K562 (cell line): ENCODE data around the gene EHBP1. TPM values are rescaled to one million over a fixed set of nuclear protein-coding genes. Genes with fewer than 3 reads are reported as not detected.

Source experiments
- ATF4 ChIP-seq: fragments of 450-650 bp; formaldehyde crosslinking; IDR thresholded peaks from 2 replicates; pipeline ENCODE4 v1.4.0; 2022; ENCODE audit warnings: mild to moderate bottlenecking, moderate library complexity
- CREBBP ChIP-seq: IDR thresholded peaks from one replicate; pipeline ENCODE4 v1.6.1; 2012; ENCODE audit warnings: low read depth, mild to moderate bottlenecking, control low read depth, inconsistent platforms, low read length
- IFI16 ChIP-seq: fragments of 250-450 bp; sonication (Bioruptor Pico); IDR thresholded peaks from 2 replicates; pipeline ENCODE4 v2.1.2; 2022; ENCODE audit warnings: mild to moderate bottlenecking, inconsistent platforms
- IRF9 ChIP-seq: fragments of 450-650 bp; IDR thresholded peaks from 2 replicates; pipeline ENCODE4 v1.6.1; 2016; ENCODE audit warnings: missing biosample characterization, missing genetic modification characterization
- NCOA1 ChIP-seq: fragments of 450-650 bp; IDR thresholded peaks from 2 replicates; pipeline ENCODE4 v1.6.1; 2016; ENCODE audit warnings: low read depth
- TAL1 ChIP-seq: fragments of 450-650 bp; IDR thresholded peaks from 2 replicates; pipeline ENCODE4 v1.6.1; 2016; ENCODE audit warnings: mild to moderate bottlenecking
- TBL1XR1 ChIP-seq, 2 experiments: IDR thresholded peaks; 2 replicates each; pipeline ENCODE4 v1.6.1; 2012; ENCODE audit warnings: improper control_type of control experiment in 2 of 2, low read length in 2 of 2, mild to moderate bottlenecking in 1 of 2
- TEAD1 ChIP-seq, 2 experiments: fragments of 450-650 bp in 1 of 2; sonication (generic) in 1 of 2; formaldehyde crosslinking; IDR thresholded peaks; 2 replicates each; pipeline versions ENCODE4 v1.4.0 to v1.8.0; 2020 to 2022; ENCODE audit warnings: mild to moderate bottlenecking in 2 of 2, missing genetic modification reagents in 1 of 2
- TFE3 ChIP-seq: fragments of 450-650 bp; formaldehyde crosslinking; IDR thresholded peaks from 2 replicates; pipeline ENCODE4 v1.4.0; 2020; ENCODE audit warnings: mild to moderate bottlenecking, mixed read lengths
- YBX1 ChIP-seq: fragments of 450-650 bp; IDR thresholded peaks from 2 replicates; pipeline ENCODE4 v1.7.1; 2016; ENCODE audit warnings: mild to moderate bottlenecking
- ZNF347 ChIP-seq: fragments of 450-650 bp; formaldehyde crosslinking; IDR thresholded peaks from 2 replicates; pipeline ENCODE4 v1.4.0; 2020; ENCODE audit warnings: low read depth, mild to moderate bottlenecking, moderate library complexity
- ZNF436 ChIP-seq: fragments of 250-450, 450-650 bp; sonication (Bioruptor Pico); formaldehyde crosslinking; IDR thresholded peaks from 2 replicates; pipeline ENCODE4 v1.7.0; 2020; ENCODE audit warnings: mild to moderate bottlenecking
- ZNF511 ChIP-seq: sonication (generic); formaldehyde crosslinking; IDR thresholded peaks from 2 replicates; pipeline ENCODE4 v1.8.0; 2022; ENCODE audit warnings: mild to moderate bottlenecking, missing genetic modification reagents
- polyA plus RNA-seq, 8 experiments: library from polyadenylated mRNA; depleted of rRNA in 4 of 8; stranded (reverse) in 5 of 8; unstranded in 3 of 8; fragments of >200 nt; fragmentation: Nextera tagmentation in 2 of 8; fragmentation: Illumina TruSeq in 1 of 8; extraction: Ambion mirVana in 2 of 8; extraction: Trizol in 1 of 8; gene quantifications; 2 replicates each; pipeline versions ENCODE4 v1.2.1 to v1.2.3, GENCODE V29; 2011 to 2014; ENCODE audit warnings: inconsistent platforms in 1 of 8, missing spikeins in 1 of 8
- total RNA-seq, 7 experiments: library from RNA; depleted of rRNA in 6 of 7; stranded (reverse); fragments of >200 nt in 6 of 7; fragmentation: Illumina TruSeq in 2 of 7; extraction: Trizol in 2 of 7; gene quantifications; 2 replicates each; pipeline versions ENCODE4 v1.2.1 to v1.2.3, GENCODE V29; 2011 to 2021; ENCODE audit warnings: low replicate concordance in 1 of 7

EHBP1 gene
- total and polyA plus RNA-seq, 9 of the 15 experiments (the other 6 are each of a cell fraction or from before 2014, with no cell fraction given) = 8.9 to 26.6 (median 19.3) TPM

- no peak for TF ChIP-seq TFE3 (CRISPR knock-in tag)
- TF ChIP-seq TBL1XR1 (IDR thresholded peaks at IDR 0.05; ENCODE audit: low read length in 2 of 2) = no peak
- peak; percentile 22; the same call in 1 of the 2 replicates for TF ChIP-seq TAL1
- TF ChIP-seq ZNF436 (CRISPR knock-in tag) = no peak
- TF ChIP-seq CREBBP = no peak
- TF ChIP-seq IFI16 (CRISPR knock-in tag) = no peak
- TF ChIP-seq ATF4 (CRISPR knock-in tag) = peak; percentile 80
- no peak for TF ChIP-seq ZNF347 (CRISPR knock-in tag)
- peak in 1 of 2 experiments; percentile 17; a peak in 1 of 4 replicates for TF ChIP-seq TEAD1 (CRISPR knock-in tag; IDR thresholded peaks at IDR 0.05)
- no peak for TF ChIP-seq ZNF511
- TF ChIP-seq NCOA1 = no peak
- TF ChIP-seq IRF9 (tag) = peak; percentile 58
- TF ChIP-seq YBX1 = no peak
Observed at GRCh38 chr2:63041592-63041991, 336.1 kb downstream of the EHBP1 start (continued).
